Right ventricle myocardium inferior (tissue), 1 donor: ENCODE measurements around the gene ABHD8. TPM values are rescaled to one million over a fixed set of nuclear protein-coding genes. Genes with fewer than 3 reads are reported as not detected.
"Not testable (repeated sequence)": the region's sequence is repeated elsewhere in the genome, so short reads cannot be mapped to it uniquely, and the experiment has no call there.

Experiments
- ATAC-seq: fragments of 200-7000 bp; cut with Tn5 transposase; one replicate; pipeline ENCODE4 v1.9.1; 2020; ENCODE audit warnings: mild to moderate bottlenecking, moderate library complexity
- DNase-seq: peaks from one replicate; pipeline ENCODE4 v3.0.0; 2021; ENCODE audit errors: missing footprints
- intact Hi-C: fragments of 100-400 bp; cut with DNase I; formaldehyde crosslinking; loops from one replicate; pipeline ENCODE4 v1.11.0; 2022
- total RNA-seq: library from RNA; stranded (reverse); fragmentation: NEBNext Ultra II Directional; extraction: Animal tissue kit (Norgen Biotek cat#: 25700); gene quantifications from one replicate; pipeline ENCODE4 v1.2.1, GENCODE V29; 2021
- donor health status: DM: no; HTN: yes; CAD: no; lungs with severe emphysema.

The ABHD8 gene
- total RNA-seq, 1 donor from 2014 or later, result 13.8 TPM

DNA sequence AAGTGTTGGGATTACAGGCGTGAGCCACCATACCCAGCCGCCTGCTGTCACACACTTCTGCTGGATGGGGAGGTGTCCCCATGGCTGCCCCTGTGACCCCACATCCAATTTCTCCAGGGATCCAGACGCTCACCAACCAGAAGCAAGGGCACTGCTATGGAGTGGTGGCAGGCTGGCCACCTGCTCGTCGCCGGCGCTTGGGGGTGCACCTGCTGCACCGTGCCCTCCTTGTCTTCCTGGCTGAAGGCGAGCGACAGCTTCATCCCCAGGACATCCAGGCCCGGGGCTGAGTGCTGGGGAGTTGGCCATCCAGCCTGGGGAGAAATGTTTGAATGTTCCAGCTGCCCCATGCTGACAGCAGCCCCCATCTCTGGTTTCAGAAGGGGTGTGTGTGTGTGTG lies 17.0 kb downstream of the ABHD8 start:
- intact Hi-C loops, result loop anchor here (10.0 kb wide), 1 partner anchor 511 kb away; no protein-coding TSS in a partner anchor
- no peak for ATAC-seq
- DNase-seq, result no peak

GRCh38 chr19:17285415-17286135 lies 17.6 kb downstream of the ABHD8 start:
- no peak for ATAC-seq
- intact Hi-C loops, result loop anchor here (10.0 kb wide), 1 partner anchor 511 kb away; no protein-coding TSS in a partner anchor
- peak; percentile 46 for DNase-seq

GRCh38 chr19:17283504-17283996 lies 19.7 kb downstream of the ABHD8 start:
- ATAC-seq, result no peak
- peak; percentile 11 for DNase-seq
- intact Hi-C loops, result loop anchor here (2.0 to 10.0 kb wide), 2 partner anchors 79 to 509 kb away; no protein-coding TSS in a partner anchor

DNA sequence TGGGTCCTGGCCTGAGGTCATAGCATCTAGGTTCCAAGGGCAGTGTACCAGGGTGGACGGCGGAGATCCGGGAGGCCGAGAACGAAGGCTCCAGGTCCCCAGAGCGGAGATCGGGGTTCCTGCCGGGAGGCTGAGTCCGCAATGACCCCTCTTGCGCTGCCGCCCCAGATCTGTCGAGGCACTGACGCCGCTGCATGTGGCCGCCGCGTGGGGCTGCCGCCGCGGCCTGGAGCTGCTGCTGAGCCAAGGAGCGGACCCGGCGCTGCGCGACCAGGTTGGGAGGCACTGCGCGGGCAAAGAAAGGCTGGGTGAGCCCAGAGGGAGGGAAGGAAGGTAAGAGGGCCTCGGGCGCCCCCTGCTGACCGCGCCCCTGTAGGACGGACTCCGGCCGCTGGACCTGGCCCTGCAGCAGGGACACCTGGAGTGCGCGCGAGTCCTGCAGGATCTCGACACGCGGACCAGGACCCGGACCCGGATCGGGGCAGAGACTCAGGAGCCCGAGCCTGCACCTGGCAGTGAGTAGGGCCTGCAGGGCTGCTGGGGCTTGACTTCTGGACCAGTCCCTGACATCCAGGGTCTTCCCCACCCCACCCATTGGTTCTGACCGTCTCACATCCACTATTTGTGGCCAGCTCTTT lies 20.6 kb downstream of the ABHD8 start:
- intact Hi-C loops, result loop anchor here (1.0 to 10.0 kb wide), 3 partner anchors 78 to 508 kb away; no protein-coding TSS in a partner anchor
- DNase-seq (peak; percentile 94), ATAC-seq (peak; percentile 93)

DNA sequence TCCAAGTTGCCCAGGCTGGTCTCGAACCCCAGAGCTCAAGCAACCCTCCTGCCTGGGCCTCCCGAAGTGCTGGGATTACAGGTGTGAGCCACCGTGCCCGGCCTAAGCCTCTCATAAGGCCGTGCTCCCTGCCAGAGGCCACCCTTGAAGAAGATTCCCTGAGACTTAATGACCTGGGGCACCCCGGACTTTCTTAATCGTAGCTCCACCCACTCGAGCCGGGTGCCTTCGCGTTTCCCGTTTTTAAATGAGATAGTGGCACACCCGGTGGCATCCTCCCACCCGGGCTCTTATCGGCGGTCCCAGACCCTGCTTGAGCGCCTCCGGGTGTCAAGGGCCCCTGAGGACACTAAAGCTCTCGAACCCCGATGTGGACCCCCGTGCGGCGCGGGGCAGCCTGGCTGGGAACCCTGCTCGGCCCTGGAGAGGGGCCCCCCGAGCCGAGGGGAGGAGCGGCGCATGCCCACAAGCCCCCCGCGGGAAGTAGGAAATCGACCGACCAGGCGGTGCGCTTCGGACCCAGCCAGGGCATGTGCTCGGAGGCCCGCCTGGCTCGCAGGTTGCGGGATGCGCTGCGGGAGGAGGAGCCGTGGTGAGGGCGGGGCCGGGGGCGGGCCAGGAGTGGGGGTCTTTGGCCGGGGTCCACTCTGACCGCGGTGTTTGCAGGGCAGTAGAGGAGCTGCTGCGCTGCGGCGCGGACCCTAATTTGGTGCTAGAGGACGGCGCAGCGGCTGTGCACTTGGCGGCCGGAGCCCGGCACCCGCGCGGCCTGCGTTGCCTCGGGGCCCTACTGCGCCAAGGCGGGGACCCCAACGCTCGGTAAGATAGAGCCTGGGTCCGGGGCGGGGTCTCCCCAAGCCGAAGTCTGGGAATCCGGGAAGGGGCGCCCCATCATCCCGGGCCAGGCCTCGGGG lies 21.6 kb downstream of the ABHD8 start, which contains the start of gene ANKLE1:
Gene ANKLE1, plus strand, starts transcription at position 511 of the 914 bp plus-strand sequence. Its CDS starts 20 bp downstream, at position 531.
- ATAC-seq (peak; percentile 26), DNase-seq (peak; percentile 76)
- intact Hi-C loops, result loop anchor here (1.0 to 10.0 kb wide), 4 partner anchors 21 to 507 kb away; no protein-coding TSS in a partner anchor

GRCh38 chr19:17279436-17279835 lies 23.8 kb downstream of the ABHD8 start:
- intact Hi-C loops, result no loop called here
- no peak for ATAC-seq

DNA sequence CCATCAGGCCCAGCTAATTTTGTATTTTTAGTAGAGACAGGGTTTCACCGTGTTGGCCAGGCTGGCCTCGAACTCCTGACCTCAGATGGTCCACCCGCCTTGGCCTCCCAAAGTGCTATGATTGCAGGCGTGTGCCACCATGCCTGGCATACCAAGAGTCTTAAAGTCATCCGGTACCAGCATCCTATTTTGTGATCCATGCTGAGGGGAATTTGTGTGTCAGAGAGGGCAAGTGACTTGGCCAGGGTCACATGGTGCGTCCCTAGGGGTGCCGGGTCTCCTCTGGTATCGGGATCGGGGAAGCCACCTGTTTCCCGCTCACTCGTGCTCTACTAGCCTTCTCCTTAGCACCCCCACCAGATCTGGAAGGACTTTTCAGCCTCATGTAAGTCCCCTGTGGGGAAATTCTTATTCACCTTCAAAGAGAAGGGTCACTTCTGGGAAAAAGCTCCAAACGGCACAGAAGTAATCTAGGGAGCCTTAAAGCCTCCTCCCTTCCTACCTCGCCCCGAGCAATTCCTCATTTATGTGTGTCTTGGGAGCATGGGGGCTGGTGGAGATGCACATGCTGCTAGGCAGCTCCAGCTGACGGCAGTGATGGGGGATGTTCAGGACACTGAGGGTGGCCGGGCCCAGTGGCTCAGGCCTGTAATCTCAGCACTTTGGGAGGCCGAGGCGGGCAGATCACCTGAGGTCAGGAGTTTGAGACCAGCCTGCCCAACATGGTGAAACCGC lies 27.6 kb downstream of the ABHD8 start:
- DNase-seq (no peak), ATAC-seq (no peak)
- intact Hi-C loops, result no loop called here

More at GRCh38 chr19:17279436-17279835, 23.8 kb downstream of the ABHD8 start:
- no peak for DNase-seq

DNA sequence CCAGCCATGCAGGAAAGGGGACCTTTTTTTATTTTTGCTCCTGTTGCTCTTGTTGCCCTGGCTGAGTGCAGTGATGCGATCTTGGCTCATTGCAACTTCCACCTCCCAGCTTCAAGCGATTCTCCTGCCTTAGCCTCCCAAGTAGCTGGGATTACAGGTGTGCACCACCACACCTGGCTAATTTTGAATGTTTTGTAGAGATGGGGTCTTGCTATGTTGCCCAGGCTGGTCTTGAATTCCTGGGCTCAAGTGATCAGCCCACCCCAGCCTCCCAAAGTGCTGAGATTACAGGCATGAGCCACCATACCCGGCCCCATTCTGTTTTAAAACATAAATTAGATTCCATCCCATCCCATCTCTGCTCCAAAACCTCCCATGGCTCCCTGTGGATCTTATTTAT lies 28.3 kb downstream of the ABHD8 start:
- DNase-seq, intact Hi-C loops, ATAC-seq: not testable (repeated sequence)

DNA sequence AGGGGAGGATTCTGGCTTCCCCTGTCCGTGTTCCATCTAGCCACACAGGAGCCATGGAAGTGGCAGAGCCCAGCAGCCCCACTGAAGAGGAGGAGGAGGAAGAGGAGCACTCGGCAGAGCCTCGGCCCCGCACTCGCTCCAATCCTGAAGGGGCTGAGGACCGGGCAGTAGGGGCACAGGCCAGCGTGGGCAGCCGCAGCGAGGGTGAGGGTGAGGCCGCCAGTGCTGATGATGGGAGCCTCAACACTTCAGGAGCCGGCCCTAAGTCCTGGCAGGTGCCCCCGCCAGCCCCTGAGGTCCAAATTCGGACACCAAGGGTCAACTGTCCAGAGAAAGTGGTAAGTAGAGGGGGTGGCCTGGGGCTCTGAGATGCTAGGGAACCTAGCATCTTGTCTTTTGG lies 34.5 kb downstream of the ABHD8 start:
- DNase-seq (no peak), ATAC-seq (no peak)
- intact Hi-C loops, result no loop called here

GRCh38 chr19:17266975-17267788 lies 36.0 kb downstream of the ABHD8 start, which contains the start of gene BABAM1:
Gene BABAM1, plus strand, starts transcription at chr19:17267443. Its CDS starts 1,364 bp downstream, at chr19:17268807.
- ATAC-seq (peak; percentile 98), DNase-seq (peak; percentile 96)
- intact Hi-C loops, result loop anchor here (1.0 kb wide), 2 partner anchors 38 to 52 kb away; partner anchors contain the start of genes MRPL34 and USE1

GRCh38 chr19:17266589-17266974 lies 36.6 kb downstream of the ABHD8 start:
- no peak for ATAC-seq
- intact Hi-C loops, result no loop called here
- DNase-seq, result no peak

DNA sequence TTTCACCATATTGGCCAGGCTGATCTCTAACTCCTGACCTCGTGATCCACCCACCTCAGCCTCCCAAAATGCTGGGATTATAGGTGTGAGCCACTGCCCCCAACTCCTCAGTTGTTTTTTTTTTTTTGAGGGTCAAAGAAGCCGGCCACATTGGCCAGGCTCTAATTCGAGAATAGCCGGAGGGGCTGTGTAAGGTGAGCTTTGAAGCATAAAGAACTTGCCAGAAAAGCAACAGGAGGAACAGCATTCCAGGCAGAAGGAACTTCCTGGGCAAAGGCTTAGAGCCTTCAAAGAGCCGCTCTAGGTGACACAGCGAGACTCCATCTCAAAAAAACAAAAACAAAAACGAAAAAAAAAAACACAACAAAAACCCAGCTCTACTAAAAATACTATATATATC lies 37.2 kb downstream of the ABHD8 start:
- ATAC-seq, result no peak
- intact Hi-C loops, result no loop called here
- DNase-seq, result no peak

DNA sequence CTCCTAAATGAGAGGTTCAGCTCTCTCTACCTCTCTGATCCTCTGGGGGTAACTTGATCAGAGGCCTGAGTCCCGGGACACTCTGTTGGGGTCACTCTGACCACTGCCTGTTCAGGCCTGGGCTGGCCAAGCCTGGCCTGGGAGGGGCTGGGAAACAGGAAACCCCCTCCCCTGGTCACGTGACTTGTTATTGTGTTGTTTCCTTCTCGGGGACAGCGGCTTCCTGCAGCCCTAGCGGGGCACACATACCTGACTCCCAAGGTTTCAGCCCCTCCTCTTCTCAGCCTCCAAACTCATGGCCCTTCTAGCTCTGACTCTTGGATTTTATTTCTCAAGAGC lies 38.6 kb downstream of the ABHD8 start, which contains the start of gene USHBP1:
Gene USHBP1, minus strand, starts transcription at position 105 of the 339 bp plus-strand sequence. CDS start 446 bp downstream, outside the sequence.
- ATAC-seq (no peak), DNase-seq (no peak)

GRCh38 chr19:17263712-17264640 lies 39.2 kb downstream of the ABHD8 start:
- no peak for DNase-seq
- intact Hi-C loops, result no loop called here
- ATAC-seq, result no peak

More for the DNA sequence above, 38.6 kb downstream of the ABHD8 start, which contains the start of gene USHBP1:
- intact Hi-C loops, result no loop called here

DNA sequence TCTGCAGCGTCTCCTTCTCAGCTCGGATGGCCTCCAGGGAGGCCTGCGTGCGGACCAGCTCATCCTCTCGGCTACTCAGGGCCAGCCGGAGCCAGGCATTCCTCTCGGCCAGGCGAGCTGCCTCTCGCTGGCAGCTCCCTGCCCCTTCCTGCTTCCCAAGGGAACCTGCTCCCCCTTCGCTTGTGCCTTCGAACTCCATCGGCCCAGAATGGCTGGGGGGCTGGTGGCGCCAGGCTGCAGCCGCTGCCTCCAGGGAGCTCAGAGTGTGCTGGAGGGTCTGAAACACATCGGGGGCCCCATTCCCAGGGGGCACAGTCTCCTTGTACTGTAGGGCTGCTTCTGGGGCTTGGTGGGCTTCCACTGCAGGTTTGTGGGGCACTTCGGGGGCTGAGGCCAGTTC lies 40.7 kb downstream of the ABHD8 start:
- intact Hi-C loops, result no loop called here
- ATAC-seq (no peak), DNase-seq (no peak)

- ATAC-seq, result peak; percentile 89
- intact Hi-C loops, result loop anchor here (1.0 to 2.0 kb wide), 2 partner anchors 14 to 20 kb away; partner anchors contain the start of gene ANKLE1
- DNase-seq, result peak; percentile 91
Observed at GRCh38 chr19:17260842-17261325, 42.3 kb downstream of the ABHD8 start.
